CD4-positive, alpha-beta memory T cell (primary cell): ENCODE results near the gene KRTAP5-2. TPM values are rescaled to one million over a fixed set of nuclear protein-coding genes. Genes with fewer than 3 reads are reported as not detected.
"Not testable (repeated sequence)": the region's sequence is repeated elsewhere in the genome, so short reads cannot be mapped to it uniquely, and the experiment has no call there.

Experiments used
- CTCF ChIA-PET: fragments of 350-600 bp; sonication (Branson Sonifier 250); formaldehyde crosslinking; loops from one replicate; lab custom pipeline; 2021; ENCODE audit warnings: inconsistent platforms; ENCODE audit not compliant: partially characterized antibody; lab: Charles Lee
- POLR2A ChIA-PET: fragments of 350-600 bp; sonication (Branson Sonifier 250); formaldehyde crosslinking; loops from one replicate; lab custom pipeline; 2021; ENCODE audit not compliant: partially characterized antibody; lab: Charles Lee
- DNase-seq, 5 donors: peaks; one replicate each; pipeline versions ENCODE4 v3.0.0 to v3.0.0-alpha.2; 2020 to 2022; ENCODE audit warnings: mixed read lengths in 1 of 5
- H3K27ac ChIP-seq: one replicate; pipeline ENCODE4 v1.7.0; 2013; ENCODE audit warnings: low read depth, low read length
- H3K27me3 ChIP-seq: 2 replicates; pipeline ENCODE4 v1.7.0; 2013; ENCODE audit warnings: mild to moderate bottlenecking, low read length, moderate library complexity; ENCODE audit not compliant: insufficient read depth
- H3K36me3 ChIP-seq: 2 replicates; pipeline ENCODE4 v1.7.0; 2013; ENCODE audit warnings: mild to moderate bottlenecking, low read length, moderate library complexity; ENCODE audit not compliant: insufficient read depth
- H3K4me1 ChIP-seq: 2 replicates; pipeline ENCODE4 v1.7.0; 2013; ENCODE audit warnings: mild to moderate bottlenecking, low read length, moderate library complexity; ENCODE audit not compliant: insufficient read depth
- H3K4me3 ChIP-seq, 2 donors: one replicate each; pipeline ENCODE4 v1.7.0; 2013; ENCODE audit warnings: low read length in 2 of 2, mild to moderate bottlenecking in 1 of 2
- H3K9me3 ChIP-seq, 2 donors: one replicate each; pipeline ENCODE4 v1.7.0; 2013; ENCODE audit warnings: low read length in 2 of 2, control low read depth in 1 of 2; ENCODE audit not compliant: control insufficient read depth in 1 of 2
- H3K27ac Mint-ChIP-seq, 7 donors: one replicate each; pipeline ENCODE4 v1.8.0; 2020 to 2021; ENCODE audit warnings: mixed read lengths in 7 of 7, mild to moderate bottlenecking in 6 of 7, inconsistent platforms in 3 of 7, moderate library complexity in 3 of 7
- H3K27me3 Mint-ChIP-seq, 2 donors: one replicate each; pipeline ENCODE4 v1.8.0; 2020 to 2021; ENCODE audit warnings: mixed read lengths in 2 of 2
- H3K36me3 Mint-ChIP-seq, 2 donors: one replicate each; pipeline ENCODE4 v1.8.0; 2020 to 2021; ENCODE audit warnings: mixed read lengths in 2 of 2, inconsistent platforms in 1 of 2, mild to moderate bottlenecking in 1 of 2
- H3K4me1 Mint-ChIP-seq, 4 donors: one replicate each; pipeline ENCODE4 v1.8.0; 2020 to 2021; ENCODE audit warnings: mixed read lengths in 4 of 4, mild to moderate bottlenecking in 1 of 4
- H3K4me3 Mint-ChIP-seq, 8 donors: one replicate each; pipeline ENCODE4 v1.8.0; 2020 to 2021; ENCODE audit warnings: mixed read lengths in 8 of 8, mild to moderate bottlenecking in 7 of 8, moderate library complexity in 6 of 8, inconsistent platforms in 3 of 8
- H3K9me3 Mint-ChIP-seq, 8 donors: one replicate each; pipeline ENCODE4 v1.8.0; 2020 to 2021; ENCODE audit warnings: mixed read lengths in 8 of 8, mild to moderate bottlenecking in 5 of 8, inconsistent platforms in 3 of 8, moderate library complexity in 1 of 8
- intact Hi-C: fragments of 100-400 bp; cut with micrococcal nuclease; formaldehyde crosslinking; loops from one replicate; pipeline ENCODE4 v1.15.1; 2023
- polyA plus RNA-seq, 2 donors: library from polyadenylated mRNA; unstranded; fragments of 300-500 nt; fragmentation: Illumina TruSeq; gene quantifications; one replicate each; pipeline ENCODE4 v1.2.3, GENCODE V29; 2021
- total RNA-seq, 2 experiments: library from RNA; stranded (reverse); gene quantifications; one replicate each; pipeline ENCODE4 v1.2.3, GENCODE V29; 2021

KRTAP5-2 gene
- total and polyA plus RNA-seq, 4 experiments from 2014 or later = not detected

DNA sequence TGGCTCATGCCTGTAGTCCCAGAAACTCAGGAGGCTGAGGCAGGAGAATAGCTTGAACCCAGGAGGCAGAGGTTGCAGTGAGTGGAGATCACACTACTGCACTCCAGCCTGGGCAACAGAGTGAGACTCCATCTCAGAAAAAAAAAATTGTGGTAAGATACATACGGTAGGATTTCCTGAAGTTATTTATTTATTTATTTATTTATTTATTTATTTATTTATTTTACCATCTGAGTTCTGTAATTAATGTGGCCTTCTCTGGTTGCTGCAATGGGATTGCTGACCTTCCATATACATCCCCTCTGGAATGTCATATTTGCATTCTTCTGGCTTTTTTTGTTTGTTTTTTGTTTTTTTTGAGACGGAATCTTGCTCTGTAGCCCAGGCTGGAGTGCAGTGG is 15.2 kb downstream of the KRTAP5-2 start:
- ChIA-PET CTCF (interaction anchor here (1.1 to 4.2 kb wide), 2 partner anchors 7 to 9 kb away, joined by 4 to 15 read pairs; no protein-coding TSS in a partner anchor), POLR2A (interaction anchor here (1.6 kb wide), 1 partner anchor 9 kb away, joined by 7 read pairs; no protein-coding TSS in a partner anchor)
- H3K27ac ChIP-seq, H3K36me3 Mint-ChIP-seq, H3K27me3 Mint-ChIP-seq, DNase-seq, H3K9me3 Mint-ChIP-seq, H3K36me3 ChIP-seq, H3K4me3 ChIP-seq, intact Hi-C loops, H3K4me3 Mint-ChIP-seq, H3K27me3 ChIP-seq, H3K9me3 ChIP-seq: not testable (repeated sequence)
- H3K4me1 ChIP-seq = peaks cover 15% of the 10 kb centered on the region
- H3K27ac Mint-ChIP-seq = peak overlapping the region in 1 of 7 donors; percentile 7
- peaks cover 8 to 24% (median 15%) of the 10 kb centered on the region in 4 donors for H3K4me1 Mint-ChIP-seq

- Mint-ChIP-seq H3K27ac (no peak overlapping the region), H3K4me3 (no peak overlapping the region), H3K36me3 (peaks cover 0 to 9% of the 10 kb centered on the region in 2 donors), H3K27me3 (no peaks in the 10 kb centered on the region), H3K4me1 (peaks cover 8 to 19% (median 14%) of the 10 kb centered on the region in 4 donors), H3K9me3 (peaks cover 0 to 8% (median 4%) of the 10 kb centered on the region in 8 donors)
- ChIA-PET POLR2A (interaction anchor here (1.6 kb wide), 1 partner anchor 8 kb away, joined by 7 read pairs; no protein-coding TSS in a partner anchor), CTCF (interaction anchor here (0.9 to 4.2 kb wide), 4 partner anchors 8 to 27 kb away, joined by 3 to 15 read pairs (median 6); no protein-coding TSS in a partner anchor)
- DNase-seq = no peak
- H3K36me3 ChIP-seq = no peaks in the 10 kb centered on the region
- H3K27me3 ChIP-seq = no peaks in the 10 kb centered on the region
- H3K4me3 ChIP-seq = no peak overlapping the region
- intact Hi-C loops = no loop called here
- no peak overlapping the region for H3K27ac ChIP-seq
- H3K9me3 ChIP-seq = no peaks in the 10 kb centered on the region
- H3K4me1 ChIP-seq = peaks cover 13% of the 10 kb centered on the region
Measured at GRCh38 chr11:1581976-1582375, 16.1 kb downstream of the KRTAP5-2 start.

GRCh38 chr11:1576825-1577224 is 21.3 kb downstream of the KRTAP5-2 start:
- peak overlapping the region in 1 of 7 donors; percentile 27 for H3K27ac Mint-ChIP-seq
- Histone ChIP-seq H3K9me3 (no peaks in the 10 kb centered on the region), H3K36me3 (no peaks in the 10 kb centered on the region), H3K27ac (no peak overlapping the region), H3K4me3 (no peak overlapping the region), H3K4me1 (peaks cover 17% of the 10 kb centered on the region), H3K27me3 (no peaks in the 10 kb centered on the region)
- peak overlapping the region in 3 of 8 donors; percentile 38 to 55 (median 41) for H3K4me3 Mint-ChIP-seq
- no peak for DNase-seq
- H3K9me3 Mint-ChIP-seq = peaks cover 0 to 8% (median 4%) of the 10 kb centered on the region in 8 donors
- peaks cover 0 to 9% of the 10 kb centered on the region in 2 donors for H3K36me3 Mint-ChIP-seq
- ChIA-PET POLR2A (interaction anchor here (0.9 kb wide), 1 partner anchor 30 kb away, joined by 3 read pairs; no protein-coding TSS in a partner anchor), CTCF (interaction anchor here (1.1 to 5.4 kb wide), 3 partner anchors 11 to 19 kb away, joined by 3 to 39 read pairs (median 20); no protein-coding TSS in a partner anchor)
- intact Hi-C loops = no loop called here
- no peaks in the 10 kb centered on the region for H3K27me3 Mint-ChIP-seq
- peaks cover 0 to 17% (median 2%) of the 10 kb centered on the region in 4 donors for H3K4me1 Mint-ChIP-seq

GRCh38 chr11:1575756-1576155 is 22.3 kb downstream of the KRTAP5-2 start:
- not testable (repeated sequence) for H3K27me3 Mint-ChIP-seq, H3K36me3 Mint-ChIP-seq, H3K4me3 ChIP-seq, H3K27ac ChIP-seq, H3K27me3 ChIP-seq, H3K36me3 ChIP-seq, H3K9me3 ChIP-seq, H3K9me3 Mint-ChIP-seq, DNase-seq
- H3K4me1 ChIP-seq = peaks cover 22% of the 10 kb centered on the region
- Mint-ChIP-seq H3K27ac (peak overlapping the region in 1 of 7 donors; percentile 35), H3K4me3 (peak overlapping the region in 5 of 8 donors; percentile 32 to 67 (median 36)), H3K4me1 (peaks cover 1 to 17% (median 2%) of the 10 kb centered on the region in 4 donors)
- intact Hi-C loops = loop anchor here (2.0 kb wide), 1 partner anchor 267 kb away; the partner anchor contains the start of gene TOLLIP
- CTCF ChIA-PET = interaction anchor here (1.0 to 5.4 kb wide), 12 partner anchors 8 to 123 kb away, joined by 3 to 54 read pairs (median 10); partner anchors contain the start of genes KRTAP5-1 and KRTAP5-5
- POLR2A ChIA-PET = interaction anchor here (1.2 to 5.5 kb wide), 3 partner anchors 14 to 375 kb away, joined by 3 to 72 read pairs (median 6); no protein-coding TSS in a partner anchor

DNA sequence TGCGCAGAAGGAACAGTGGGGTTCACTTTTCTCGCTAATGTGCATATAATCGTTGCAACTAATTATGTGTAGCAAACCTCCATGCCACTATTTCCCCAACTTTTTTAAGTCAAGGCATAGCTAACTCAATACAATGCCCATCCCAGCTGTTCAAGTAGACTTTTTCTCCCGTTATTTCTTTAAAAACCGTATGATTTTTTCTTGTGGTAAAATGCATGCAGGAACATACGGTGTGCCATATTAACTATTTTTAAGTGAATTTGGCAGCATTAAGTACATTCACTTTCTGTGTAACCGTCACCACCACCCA is 23.2 kb downstream of the KRTAP5-2 start:
- no peak overlapping the region for H3K27ac ChIP-seq
- no peak overlapping the region for H3K4me3 ChIP-seq
- Mint-ChIP-seq H3K36me3 (peaks cover 0 to 9% of the 10 kb centered on the region in 2 donors), H3K9me3 (peaks cover 0 to 8% (median 4%) of the 10 kb centered on the region in 8 donors), H3K4me3 (peak overlapping the region; percentile 31 to 67 (median 58)), H3K4me1 (peaks cover 2 to 17% (median 5%) of the 10 kb centered on the region in 4 donors), H3K27me3 (no peaks in the 10 kb centered on the region), H3K27ac (peak overlapping the region in 3 of 7 donors; percentile 57 to 92 (median 75))
- no peaks in the 10 kb centered on the region for H3K27me3 ChIP-seq
- H3K9me3 ChIP-seq = no peaks in the 10 kb centered on the region
- no peak for DNase-seq
- H3K4me1 ChIP-seq = peaks cover 30% of the 10 kb centered on the region
- intact Hi-C loops = loop anchor here (1.0 to 5.0 kb wide), 7 partner anchors 14 to 311 kb away; partner anchors contain the start of gene TOLLIP
- ChIA-PET CTCF (interaction anchor here (0.7 to 5.4 kb wide), 27 partner anchors 9 to 732 kb away, joined by 3 to 54 read pairs (median 5); partner anchors contain the start of genes KRTAP5-1, KRTAP5-5, TOLLIP and TSPAN4), POLR2A (interaction anchor here (0.8 to 5.7 kb wide), 16 partner anchors 9 to 374 kb away, joined by 3 to 72 read pairs (median 6); partner anchors contain the start of gene TOLLIP)
- H3K36me3 ChIP-seq = no peaks in the 10 kb centered on the region

- H3K27ac ChIP-seq = peak overlapping the region; percentile 92
- H3K36me3 ChIP-seq = no peaks in the 10 kb centered on the region
- Mint-ChIP-seq H3K4me1 (peaks cover 4 to 21% (median 8%) of the 10 kb centered on the region in 4 donors), H3K27me3 (no peaks in the 10 kb centered on the region), H3K4me3 (peak overlapping the region; percentile 78 to 95 (median 86)), H3K36me3 (peaks cover 0 to 9% of the 10 kb centered on the region in 2 donors), H3K9me3 (peaks cover 0 to 11% (median 4%) of the 10 kb centered on the region in 8 donors), H3K27ac (peak overlapping the region; percentile 91 to 97 (median 95))
- no peaks in the 10 kb centered on the region for H3K9me3 ChIP-seq
- CTCF ChIA-PET = interaction anchor here (0.7 to 5.4 kb wide), 29 partner anchors 9 to 731 kb away, joined by 3 to 54 read pairs (median 5); partner anchors contain the start of genes KRTAP5-1, KRTAP5-5, TOLLIP and TSPAN4
- H3K4me1 ChIP-seq = peaks cover 30% of the 10 kb centered on the region
- peak overlapping the region; percentile 42 to 58 for H3K4me3 ChIP-seq
- DNase-seq = peak; percentile 69 to 85 (median 73)
- no peaks in the 10 kb centered on the region for H3K27me3 ChIP-seq
- POLR2A ChIA-PET = interaction anchor here (0.8 to 5.7 kb wide), 17 partner anchors 8 to 374 kb away, joined by 3 to 72 read pairs (median 6); partner anchors contain the start of gene TOLLIP
- intact Hi-C loops = loop anchor here (1.0 to 5.0 kb wide), 7 partner anchors 15 to 310 kb away; partner anchors contain the start of gene TOLLIP
Measured at GRCh38 chr11:1574238-1574932, 23.7 kb downstream of the KRTAP5-2 start.
